Kidney epithelial cell (primary cell): Measurements from ENCODE around the gene HSPBP1. TPM values are rescaled to one million over a fixed set of nuclear protein-coding genes. Genes with fewer than 3 reads are reported as not detected.

ENCODE experiments used
- DNase-seq: peaks from one replicate; pipeline ENCODE4 v3.0.0-alpha.2; 2010; ENCODE audit warnings: low read depth
- H3K27me3 ChIP-seq: 2 replicates; pipeline ENCODE4 v1.6.0; 2011; ENCODE audit warnings: low read length; ENCODE audit not compliant: control insufficient read depth, insufficient read depth
- H3K36me3 ChIP-seq: 2 replicates; pipeline ENCODE4 v1.5.1; 2011; ENCODE audit warnings: low read length; ENCODE audit not compliant: control insufficient read depth, insufficient read depth
- H3K4me3 ChIP-seq: 2 replicates; pipeline ENCODE4 v1.5.1; 2011; ENCODE audit warnings: low read depth, mild to moderate bottlenecking, control low read depth, low read length
- total RNA-seq: library from RNA; depleted of rRNA; stranded (reverse); fragments of >200 nt; gene quantifications from 2 replicates; pipeline ENCODE4 v1.2.3, GENCODE V29; 2015
- TF ChIP-seq, protein P1 (sequence below): IDR thresholded peaks from 2 replicates; pipeline ENCODE4 v1.5.1; 2011; ENCODE audit warnings: mild to moderate bottlenecking, moderate library complexity, low read length, control low read depth, inconsistent platforms; ENCODE audit not compliant: insufficient read depth, poor library complexity, severe bottlenecking

Gene HSPBP1
- total RNA-seq, 1 donor from 2014 or later = 64.3 TPM

DNA sequence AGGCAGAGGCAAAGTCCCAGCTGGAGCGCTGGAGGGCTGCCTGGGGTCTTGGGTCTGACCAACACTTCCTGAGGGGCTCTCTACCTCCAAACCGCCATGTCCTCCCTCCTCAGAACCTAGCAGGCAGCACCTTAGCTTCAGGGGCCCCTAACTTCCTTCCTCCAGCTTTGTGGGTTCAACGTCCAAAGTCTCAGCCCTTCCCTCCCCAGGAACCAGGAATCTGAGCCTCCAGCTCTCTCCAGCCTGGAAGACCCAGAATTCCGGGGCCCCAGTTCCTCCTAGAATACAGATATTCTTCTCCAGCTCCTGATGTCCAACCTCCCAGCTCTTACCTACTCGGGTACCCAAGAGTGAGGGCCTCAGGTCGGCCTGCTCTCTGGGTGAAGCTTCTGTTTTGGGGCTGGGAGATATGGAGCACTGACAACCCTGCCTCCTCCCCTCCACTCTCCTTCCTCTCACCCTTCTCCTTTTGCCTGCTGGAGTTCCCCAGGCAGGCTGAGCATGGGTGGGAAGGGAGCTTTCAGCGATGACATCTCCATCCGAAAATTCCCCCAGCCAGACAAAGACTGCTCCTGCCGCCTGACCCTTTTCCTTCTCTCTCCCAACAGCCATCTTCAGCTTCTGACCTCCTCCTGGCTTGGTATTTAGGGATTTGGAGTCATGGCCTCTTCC, 41.7 kb upstream of the HSPBP1 start:
- Histone ChIP-seq H3K4me3 (no peak overlapping the region), H3K27me3 (no peaks in the 10 kb centered on the region), H3K36me3 (no peaks in the 10 kb centered on the region)
- TF ChIP-seq, protein P1, sequence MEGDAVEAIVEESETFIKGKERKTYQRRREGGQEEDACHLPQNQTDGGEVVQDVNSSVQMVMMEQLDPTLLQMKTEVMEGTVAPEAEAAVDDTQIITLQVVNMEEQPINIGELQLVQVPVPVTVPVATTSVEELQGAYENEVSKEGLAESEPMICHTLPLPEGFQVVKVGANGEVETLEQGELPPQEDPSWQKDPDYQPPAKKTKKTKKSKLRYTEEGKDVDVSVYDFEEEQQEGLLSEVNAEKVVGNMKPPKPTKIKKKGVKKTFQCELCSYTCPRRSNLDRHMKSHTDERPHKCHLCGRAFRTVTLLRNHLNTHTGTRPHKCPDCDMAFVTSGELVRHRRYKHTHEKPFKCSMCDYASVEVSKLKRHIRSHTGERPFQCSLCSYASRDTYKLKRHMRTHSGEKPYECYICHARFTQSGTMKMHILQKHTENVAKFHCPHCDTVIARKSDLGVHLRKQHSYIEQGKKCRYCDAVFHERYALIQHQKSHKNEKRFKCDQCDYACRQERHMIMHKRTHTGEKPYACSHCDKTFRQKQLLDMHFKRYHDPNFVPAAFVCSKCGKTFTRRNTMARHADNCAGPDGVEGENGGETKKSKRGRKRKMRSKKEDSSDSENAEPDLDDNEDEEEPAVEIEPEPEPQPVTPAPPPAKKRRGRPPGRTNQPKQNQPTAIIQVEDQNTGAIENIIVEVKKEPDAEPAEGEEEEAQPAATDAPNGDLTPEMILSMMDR = no peak
- DNase-seq = no peak

DNA sequence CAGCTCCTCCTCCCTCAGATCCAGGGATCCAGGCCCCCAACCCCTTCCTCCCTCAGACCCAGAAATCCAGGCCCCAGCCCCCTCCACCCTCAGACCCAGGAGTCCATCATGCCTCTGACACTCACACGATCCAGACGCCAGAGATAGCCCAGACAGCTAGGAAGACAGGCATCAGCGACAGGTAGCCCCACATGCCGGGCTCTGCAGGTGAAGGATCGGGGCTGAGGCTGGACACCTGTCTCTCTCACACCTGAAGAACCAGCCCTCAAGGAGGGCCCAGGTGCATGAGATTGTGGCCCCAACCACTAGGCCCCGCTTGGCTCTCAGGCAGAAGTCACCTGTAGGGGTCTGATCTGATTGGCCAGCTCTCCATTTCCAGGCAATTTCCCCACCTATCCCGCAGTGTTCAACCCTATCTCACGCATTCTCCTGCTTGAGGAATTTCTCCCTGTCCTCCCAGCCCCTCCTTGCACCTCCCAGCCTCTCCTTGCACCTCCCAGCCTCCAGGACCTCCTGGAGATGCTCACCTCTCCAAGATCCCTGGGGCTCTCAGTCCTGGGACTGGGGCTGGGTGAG, 41.0 kb upstream of the HSPBP1 start:
- Histone ChIP-seq H3K36me3 (no peaks in the 10 kb centered on the region), H3K27me3 (no peaks in the 10 kb centered on the region), H3K4me3 (no peak overlapping the region)
- DNase-seq = no peak
- TF ChIP-seq, protein P1 = no peak

DNA sequence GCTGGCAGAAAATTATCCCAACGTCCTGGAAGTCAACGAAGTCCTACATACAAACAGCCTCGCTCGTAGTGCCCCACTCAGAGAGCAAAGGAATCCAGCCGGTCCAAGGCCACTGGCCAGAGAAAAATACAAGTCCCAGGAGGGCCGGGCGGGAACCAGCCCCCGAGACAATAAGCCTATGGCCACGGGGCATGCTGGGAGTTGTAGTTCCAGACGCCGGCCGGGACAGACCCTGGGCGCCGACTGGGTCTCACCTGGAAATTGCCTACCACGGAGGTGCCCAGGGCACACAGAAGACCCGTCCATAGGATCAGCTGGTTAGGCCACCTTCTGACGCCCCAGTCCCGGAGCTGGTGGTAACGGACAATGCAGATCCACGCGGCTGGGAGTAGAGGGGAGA, 39.9 kb upstream of the HSPBP1 start:
- Histone ChIP-seq H3K27me3 (no peaks in the 10 kb centered on the region), H3K36me3 (no peaks in the 10 kb centered on the region), H3K4me3 (no peak overlapping the region)
- no peak for DNase-seq
- TF ChIP-seq, protein P1 = no peak

DNA sequence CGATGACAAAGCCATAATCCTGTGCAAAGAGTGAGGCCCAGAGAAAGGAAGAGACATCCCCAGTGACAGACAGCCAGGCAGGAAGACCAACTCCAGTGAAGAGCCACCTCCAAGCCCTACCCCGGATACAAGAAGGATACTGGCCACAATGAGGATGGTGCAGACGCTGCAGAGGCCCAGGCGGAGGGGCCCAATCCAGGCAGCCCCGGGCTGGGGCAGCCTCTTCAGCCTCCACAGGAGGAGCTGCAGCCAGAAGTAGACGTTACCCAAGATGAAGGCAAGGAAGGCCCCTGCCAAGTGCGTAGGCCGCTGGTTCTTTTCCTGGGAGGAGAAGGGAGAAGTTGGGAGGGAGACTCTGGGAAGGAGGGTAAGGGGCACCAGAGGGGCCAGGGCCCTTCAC, 36.7 kb upstream of the HSPBP1 start:
- no peaks in the 10 kb centered on the region for H3K36me3 ChIP-seq
- TF ChIP-seq, protein P1 = no peak
- peaks cover 2% of the 10 kb centered on the region for H3K27me3 ChIP-seq
- no peak overlapping the region for H3K4me3 ChIP-seq
- DNase-seq = no peak

DNA sequence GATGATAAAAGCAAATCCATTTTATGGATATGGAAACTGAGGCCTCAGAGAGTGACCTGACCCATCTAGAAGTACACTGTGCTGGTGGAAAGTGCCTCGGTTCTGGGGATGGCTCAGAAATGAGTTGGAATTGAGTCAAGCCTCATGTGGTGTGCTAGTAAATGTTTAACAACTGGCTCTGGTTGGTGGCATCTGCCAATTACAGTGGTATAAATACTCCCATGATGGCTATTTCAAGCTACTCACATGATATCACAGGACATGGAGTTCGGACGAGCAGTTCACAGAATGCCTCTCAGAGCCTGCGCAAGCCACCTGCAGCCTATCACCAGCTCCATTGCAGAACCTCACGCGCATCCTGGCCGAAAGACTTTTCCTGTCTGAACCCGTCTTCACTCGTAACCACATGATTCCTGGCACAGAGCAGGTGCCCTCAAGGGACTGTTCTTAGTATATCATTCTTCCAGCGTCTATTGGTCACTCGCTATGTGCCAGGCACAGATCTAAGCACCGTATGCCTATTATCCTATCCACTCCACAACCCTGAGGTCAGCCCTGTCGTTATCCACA, 36.1 kb upstream of the HSPBP1 start:
- TF ChIP-seq, protein P1 = no peak
- Histone ChIP-seq H3K36me3 (no peaks in the 10 kb centered on the region), H3K27me3 (peaks cover 2% of the 10 kb centered on the region), H3K4me3 (no peak overlapping the region)
- no peak for DNase-seq
